Endothelial cell of umbilical vein (primary cell): ENCODE measurements around the gene KDM4B. TPM values are rescaled to one million over a fixed set of nuclear protein-coding genes. Genes with fewer than 3 reads are reported as not detected.

Source experiments
- BruUV-seq: library from RNA; stranded (reverse); fragments of 400-500 nt; replicated peaks from 2 replicates; lab custom pipeline; 2021; lab: Mats Ljungman, UMichigan
- CTCF ChIA-PET: fragments of 300-600, 350-600 bp; sonication (Branson Sonifier 250); formaldehyde crosslinking; loops from one replicate; lab custom pipeline; 2021; ENCODE audit warnings: antibody characterized with exemption, inconsistent platforms; lab: Charles Lee
- POLR2A ChIA-PET: fragments of 300-600, 350-600 bp; sonication (Branson Sonifier 250); formaldehyde crosslinking; loops from one replicate; lab custom pipeline; 2021; ENCODE audit warnings: antibody characterized with exemption, inconsistent platforms; lab: Charles Lee
- DNase-seq: peaks from one replicate; pipeline ENCODE4 v3.0.0-alpha.2; 2011; ENCODE audit warnings: low read depth, low spot score
- FAIRE-seq: peaks from 2 replicates; lab custom pipeline; 2011; peaks lifted over from hg19 to GRCh38; lab: Jason Lieb, UNC
- H2AFZ ChIP-seq: 2 replicates; pipeline ENCODE4 v1.6.0; 2012; ENCODE audit warnings: low read depth, low read length, control low read depth, inconsistent platforms
- H3K27ac ChIP-seq: 2 replicates; pipeline ENCODE4 v1.5.1; 2011; ENCODE audit warnings: low read depth, mild to moderate bottlenecking, control low read depth, low read length, moderate library complexity; ENCODE audit not compliant: insufficient read depth
- H3K27me3 ChIP-seq, 2 experiments: 2 replicates each; pipeline versions ENCODE4 v1.6.0 to v1.6.1; 2011; ENCODE audit warnings: low read length in 2 of 2, mixed read lengths in 1 of 2; ENCODE audit not compliant: control insufficient read depth in 2 of 2, insufficient read depth in 2 of 2
- H3K36me3 ChIP-seq, 2 experiments: 2 replicates in 1 of 2; 3 replicates in 1 of 2; pipeline ENCODE4 v1.5.1; 2011; ENCODE audit warnings: low read length in 2 of 2, mild to moderate bottlenecking in 1 of 2, moderate library complexity in 1 of 2; ENCODE audit not compliant: control insufficient read depth in 2 of 2, insufficient read depth in 2 of 2; ENCODE audit errors: extremely low read depth in 1 of 2
- H3K4me1 ChIP-seq: 3 replicates; pipeline ENCODE4 v1.5.1; 2011; ENCODE audit warnings: mild to moderate bottlenecking, low read length; ENCODE audit not compliant: control insufficient read depth, insufficient read depth; ENCODE audit errors: extremely low read depth
- H3K4me2 ChIP-seq: 2 replicates; pipeline ENCODE4 v1.6.1; 2011; ENCODE audit warnings: low read length, control low read depth, mixed read lengths; ENCODE audit not compliant: insufficient read depth
- H3K4me3 ChIP-seq, 3 experiments: fragments of 200-600 bp in 1 of 3; sonication (generic), shearing (Covaris generic) in 1 of 3; replicated peaks in 1 of 3; 2 replicates each; pipeline ENCODE4 v1.5.1; 2011 to 2016; ENCODE audit warnings: control low read depth in 3 of 3, low read length in 3 of 3, mild to moderate bottlenecking in 2 of 3, inconsistent platforms in 1 of 3, low read depth in 1 of 3, moderate library complexity in 1 of 3; ENCODE audit not compliant: insufficient read depth in 1 of 3
- H3K79me2 ChIP-seq: 2 replicates; pipeline ENCODE4 v1.6.0; 2012; ENCODE audit warnings: low read length, inconsistent platforms; ENCODE audit not compliant: control insufficient read depth, insufficient read depth
- H3K9ac ChIP-seq: replicated peaks from 2 replicates; pipeline ENCODE3; 2011; ENCODE audit warnings: low read length, control low read depth; ENCODE audit not compliant: insufficient read depth; ENCODE audit errors: extremely low read depth
- H3K9me1 ChIP-seq: replicated peaks from 3 replicates; pipeline ENCODE4 v1.6.0; 2011; ENCODE audit warnings: mild to moderate bottlenecking, low read length; ENCODE audit not compliant: control insufficient read depth, insufficient read depth; ENCODE audit errors: extremely low read depth
- H3K9me3 ChIP-seq: replicated peaks from 2 replicates; pipeline ENCODE4 v1.5.1; 2012; ENCODE audit warnings: low read length, inconsistent platforms; ENCODE audit not compliant: control insufficient read depth, insufficient read depth
- H4K20me1 ChIP-seq: replicated peaks from 2 replicates; pipeline ENCODE3; 2011; ENCODE audit warnings: mild to moderate bottlenecking, low read length; ENCODE audit not compliant: control insufficient read depth, insufficient read depth; ENCODE audit errors: extremely low read depth
- CTCF ChIP-seq, 2 donors: IDR thresholded peaks; 1 replicate in 1 of 2; 2 replicates in 1 of 2; pipeline ENCODE4 v1.5.1; 2011; ENCODE audit warnings: low read length in 2 of 2, mild to moderate bottlenecking in 2 of 2, moderate library complexity in 2 of 2, control low read depth in 1 of 2, inconsistent platforms in 1 of 2, low read depth in 1 of 2; ENCODE audit not compliant: insufficient read depth in 1 of 2; ENCODE audit errors: extremely low read depth in 1 of 2
- EZH2 ChIP-seq: IDR thresholded peaks from 2 replicates; pipeline ENCODE4 v1.6.1; 2012; ENCODE audit warnings: borderline replicate concordance, low read depth, mild to moderate bottlenecking, moderate library complexity, low read length, inconsistent platforms; ENCODE audit not compliant: severe bottlenecking
- FOS ChIP-seq: IDR thresholded peaks from 2 replicates; pipeline ENCODE4 v1.6.1; 2011; ENCODE audit warnings: mild to moderate bottlenecking, low read length, moderate library complexity, borderline replicate concordance; ENCODE audit not compliant: insufficient read depth
- GATA2 ChIP-seq: IDR thresholded peaks from 2 replicates; pipeline ENCODE4 v1.7.0; 2011; ENCODE audit warnings: low read depth, mild to moderate bottlenecking, moderate library complexity, mixed read lengths, low read length; ENCODE audit not compliant: insufficient read length, insufficient read depth
- JUN ChIP-seq: IDR thresholded peaks from 2 replicates; pipeline ENCODE4 v1.6.1; 2011; ENCODE audit warnings: borderline replicate concordance, low read depth; ENCODE audit not compliant: insufficient read length, insufficient read depth
- MAX ChIP-seq: IDR thresholded peaks from 2 replicates; pipeline ENCODE4 v1.6.1; 2011; ENCODE audit not compliant: insufficient read depth, insufficient read length
- MYC ChIP-seq: IDR thresholded peaks from one replicate; pipeline ENCODE4 v1.6.1; 2011; ENCODE audit warnings: mild to moderate bottlenecking, low read depth, low read length
- POLR2A ChIP-seq: IDR thresholded peaks from 2 replicates; pipeline ENCODE4 v1.6.1; 2012; ENCODE audit warnings: low read depth, mild to moderate bottlenecking, control low read depth, low read length
- POLR2AphosphoS5 ChIP-seq: IDR thresholded peaks from 2 replicates; pipeline ENCODE4 v1.6.1; 2012; ENCODE audit warnings: low read depth, mild to moderate bottlenecking, control low read depth, low read length, moderate library complexity; ENCODE audit not compliant: insufficient read depth
- dilution Hi-C: fragments of 300-500 bp; cut with MboI; formaldehyde crosslinking; loops from one replicate; pipeline ENCODE4 v1.15.0; 2019; ENCODE audit warnings: low sequenced_read_pairs; ENCODE audit not compliant: extremely low pct_ligation_motif_present
- intact Hi-C: fragments of 100-400 bp; cut with micrococcal nuclease; formaldehyde crosslinking; loops from one replicate; pipeline ENCODE4 v1.10.0; 2022
- polyA plus RNA-seq, 4 experiments: library from polyadenylated mRNA; depleted of rRNA in 3 of 4; stranded (reverse) in 3 of 4; unstranded in 1 of 4; fragments of >200 nt; gene quantifications; 2 replicates each; pipeline versions ENCODE4 v1.2.1 to v1.2.3, GENCODE V29; 2011 to 2012; ENCODE audit warnings: missing spikeins in 1 of 4
- total RNA-seq: library from RNA; stranded (reverse); gene quantifications from 2 replicates; pipeline ENCODE4 v1.2.3, GENCODE V29; 2021

KDM4B gene
- total and polyA plus RNA-seq, 2 donors (not counting 3 experiments of a cell fraction or from before 2014, with no cell fraction given), result 12.4 to 37.2 TPM

DNA sequence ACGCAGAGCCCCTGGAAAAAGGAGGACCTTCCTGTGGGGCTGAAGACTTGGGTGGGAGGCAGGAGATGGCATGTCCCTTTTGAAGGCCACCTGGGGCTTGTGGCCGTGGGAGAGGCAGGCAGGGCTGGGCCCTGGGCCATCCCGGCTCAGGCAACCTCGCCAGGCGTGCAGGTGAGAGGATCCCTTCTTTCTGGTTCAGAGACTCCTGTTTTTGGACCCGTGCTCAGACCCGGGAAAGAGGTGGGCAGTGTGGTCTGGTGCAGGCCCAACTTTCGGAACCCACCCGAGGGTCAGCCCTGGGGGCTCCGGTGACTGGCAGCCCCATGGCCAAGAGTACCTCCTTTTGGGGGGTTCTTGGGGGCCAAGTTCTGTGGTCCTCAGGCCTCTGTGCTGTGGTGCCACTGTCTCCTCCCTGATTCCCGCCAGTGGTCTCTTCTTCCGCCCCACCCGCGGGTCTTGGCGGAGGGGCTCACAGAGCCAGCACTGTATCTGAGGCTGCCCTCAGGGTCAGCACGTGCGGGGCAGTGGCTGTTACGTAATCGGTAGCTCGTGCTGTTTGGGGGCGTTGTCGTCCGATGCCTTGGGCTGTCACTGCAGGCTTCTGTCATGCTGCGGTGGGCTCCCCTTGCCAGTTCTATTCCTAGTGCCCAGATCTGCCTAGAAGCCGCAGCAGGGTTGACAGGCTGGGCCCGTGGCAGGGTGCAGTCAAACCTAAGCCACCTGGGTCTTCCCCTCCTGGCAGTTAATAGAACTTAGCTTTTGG is 42.7 kb downstream of the KDM4B start:
- intact Hi-C loops, result no loop called here
- DNase-seq, result no peak
- ChIA-PET CTCF (interaction anchor here (1.2 kb wide), 1 partner anchor 20 kb away, joined by 3 read pairs; no protein-coding TSS in a partner anchor), POLR2A (no interaction called here)
- TF ChIP-seq CTCF (IDR thresholded peaks at IDR 0.05; ENCODE audit: extremely low read depth in 1 of 2, insufficient read depth in 1 of 2, low read depth in 1 of 2, low read length in 2 of 2) (no peak), JUN (no peak), MYC (no peak), GATA2 (no peak), MAX (no peak), POLR2A (no peak), EZH2 (no peak), FOS (no peak), POLR2AphosphoS5 (no peak)
- Histone ChIP-seq H3K27ac (no peak overlapping the region), H3K9me3 (no peaks in the 10 kb centered on the region), H3K9me1 (no peaks in the 10 kb centered on the region), H3K9ac (no peak overlapping the region), H2AFZ (no peak overlapping the region), H4K20me1 (no peaks in the 10 kb centered on the region), H3K4me3 (no peak overlapping the region), H3K4me2 (no peak overlapping the region), H3K4me1 (no peaks in the 10 kb centered on the region), H3K27me3 (no peaks in the 10 kb centered on the region), H3K36me3 (peaks cover 0 to 1% of the 10 kb centered on the region in 2 experiments), H3K79me2 (peaks cover 31% of the 10 kb centered on the region)
- no TSS peak for BruUV-seq
- FAIRE-seq, result no peak
- dilution Hi-C loops, result no loop called here
